A673 (cell line): ENCODE measurements around the gene CTDNEP1.

Source experiments
- CTCF ChIP-seq: fragments of 300-800, 200-600 bp; sonication (generic); conservative IDR thresholded peaks from 2 replicates; pipeline ENCODE4 v1.5.1; 2017; ENCODE audit warnings: low read depth, mild to moderate bottlenecking, antibody characterized with exemption, low read length, moderate library complexity, mixed read lengths
- EZH2 ChIP-seq: fragments of 200-600 bp; sonication (generic); IDR thresholded peaks from 2 replicates; pipeline ENCODE4 v1.6.1; 2017; ENCODE audit warnings: borderline replicate concordance, low read depth, mild to moderate bottlenecking, mixed read lengths, antibody characterized with exemption, low read length; ENCODE audit not compliant: poor library complexity, severe bottlenecking

GRCh38 chr17:7279448-7279847 is 27.9 kb upstream of the CTDNEP1 start:
- TF ChIP-seq CTCF (no peak), EZH2 (no peak)
